Mucosa of descending colon (tissue), 3 donors: ENCODE measurements around the gene PLGRKT. TPM values are rescaled to one million over a fixed set of nuclear protein-coding genes. Genes with fewer than 3 reads are reported as not detected.
A peak's percentile ranks its signal among the peaks of the same experiment; 100 is the strongest.
"Not testable (repeated sequence)": the region's sequence is repeated elsewhere in the genome, so short reads cannot be mapped to it uniquely, and the experiment has no call there.

Source experiments
- ATAC-seq: fragments of 200-7000 bp; cut with Tn5 transposase; one replicate; pipeline ENCODE4 v1.9.1; 2020; ENCODE audit warnings: mild to moderate bottlenecking, moderate library complexity
- DNase-seq, 3 donors: peaks; one replicate each; pipeline ENCODE4 v3.0.0-alpha.2; 2020
- H3K36me3 ChIP-seq: fragments of 200-600 bp; one replicate; pipeline ENCODE4 v1.8.0; 2021; ENCODE audit warnings: low read depth, mild to moderate bottlenecking
- H3K4me1 ChIP-seq: fragments of 200-600 bp; one replicate; pipeline ENCODE4 v1.8.0; 2021; ENCODE audit warnings: low read depth, mild to moderate bottlenecking
- H3K4me3 ChIP-seq: fragments of 200-600 bp; one replicate; pipeline ENCODE4 v1.8.0; 2021; ENCODE audit warnings: mild to moderate bottlenecking
- H3K9me3 ChIP-seq: fragments of 200-600 bp; one replicate; pipeline ENCODE4 v1.8.0; 2021; ENCODE audit warnings: mild to moderate bottlenecking
- intact Hi-C, 2 donors: fragments of 100-400 bp; cut with DNase I in 1 of 2; cut with micrococcal nuclease in 1 of 2; formaldehyde crosslinking; loops; one replicate each; pipeline versions ENCODE4 v1.11.0 to v1.11.1; 2022; cut with DNase I, micrococcal nuclease
- total RNA-seq, 3 donors: library from RNA; stranded (reverse); fragmentation: NEBNext Ultra II Directional in 2 of 3; extraction: Animal tissue kit (Norgen Biotek cat#: 25700) in 2 of 3; gene quantifications; one replicate each; pipeline versions ENCODE4 v1.2.1 to v1.2.4, GENCODE V29; 2021 to 2023
- TF ChIP-seq, protein P1 (sequence below): fragments of 200-600 bp; IDR thresholded peaks from one replicate; pipeline ENCODE4 v1.8.0; 2022; ENCODE audit warnings: antibody characterized with exemption, mild to moderate bottlenecking
- donor health status: DM: no; HTN: no; CAD: no; lungs with moderate emphysema.
- donor health status: DM: no; HTN: no; CAD: no.
- donor health status: DM: no; HTN: yes; CAD: no.

Gene PLGRKT
- total RNA-seq, 3 donors from 2014 or later, result 34.0 to 67.1 (median 53.0) TPM

DNA sequence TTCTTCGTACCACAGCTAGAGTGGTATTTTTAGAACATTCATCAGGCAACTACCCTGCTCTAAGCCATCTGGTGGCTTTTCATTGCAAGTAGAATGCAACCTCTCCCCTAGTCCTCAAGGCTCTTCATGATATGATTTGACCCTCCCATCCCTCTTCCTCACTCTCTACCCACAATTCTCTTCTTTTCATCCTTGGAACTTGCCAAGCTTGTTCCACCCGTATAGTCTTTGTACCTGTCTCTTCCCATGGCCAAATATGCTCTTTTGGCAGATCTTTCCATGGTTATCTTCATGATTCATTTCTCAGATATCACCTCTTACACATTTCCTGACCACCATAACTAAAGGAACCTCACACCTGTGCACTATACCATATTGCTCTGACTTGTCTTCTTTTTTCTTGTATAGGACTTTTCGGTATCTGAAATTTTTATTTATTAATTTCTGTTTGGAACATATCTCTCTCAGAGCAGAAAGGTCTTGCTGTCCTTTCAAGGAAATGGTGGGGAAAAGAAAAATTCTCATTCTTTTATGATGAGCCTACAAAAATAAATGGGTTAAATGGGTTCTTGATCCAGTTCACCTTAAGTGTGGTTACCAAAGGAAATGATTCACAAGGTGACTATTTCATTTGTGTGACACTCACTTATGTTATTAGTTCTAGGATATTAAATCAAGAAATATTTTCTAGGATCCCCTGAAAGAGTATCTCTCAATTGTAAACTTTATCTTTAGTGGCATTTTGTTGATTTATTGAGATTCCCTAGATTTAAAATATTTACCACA lies 8.9 kb upstream of the PLGRKT start:
- no peak for ATAC-seq

DNA sequence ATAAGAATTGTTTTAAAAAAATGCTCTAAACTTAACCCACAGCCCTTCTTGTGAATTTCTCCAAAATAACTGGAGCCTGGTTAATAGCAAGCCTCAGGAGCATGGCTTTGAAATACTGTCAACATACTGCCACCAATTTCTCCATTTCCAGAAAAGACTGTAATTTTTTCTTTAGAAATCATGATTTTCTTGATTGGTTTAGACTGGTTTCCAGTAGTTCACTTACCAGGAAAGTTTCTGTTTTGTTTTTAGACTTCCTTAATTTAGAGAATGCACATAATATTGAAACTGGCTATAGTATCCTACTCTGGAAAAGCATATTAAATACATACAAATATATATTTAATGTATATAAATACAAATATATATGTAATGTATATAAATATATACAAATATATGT lies 8.2 kb upstream of the PLGRKT start:
- H3K9me3 ChIP-seq, result no peaks in the 10 kb centered on the region
- DNase-seq (no peak), ATAC-seq (no peak)
- no peak overlapping the region for H3K4me3 ChIP-seq
- intact Hi-C loops, result no loop called here
- peaks cover 5% of the 10 kb centered on the region for H3K4me1 ChIP-seq
- no peaks in the 10 kb centered on the region for H3K36me3 ChIP-seq
- TF ChIP-seq, protein P1, sequence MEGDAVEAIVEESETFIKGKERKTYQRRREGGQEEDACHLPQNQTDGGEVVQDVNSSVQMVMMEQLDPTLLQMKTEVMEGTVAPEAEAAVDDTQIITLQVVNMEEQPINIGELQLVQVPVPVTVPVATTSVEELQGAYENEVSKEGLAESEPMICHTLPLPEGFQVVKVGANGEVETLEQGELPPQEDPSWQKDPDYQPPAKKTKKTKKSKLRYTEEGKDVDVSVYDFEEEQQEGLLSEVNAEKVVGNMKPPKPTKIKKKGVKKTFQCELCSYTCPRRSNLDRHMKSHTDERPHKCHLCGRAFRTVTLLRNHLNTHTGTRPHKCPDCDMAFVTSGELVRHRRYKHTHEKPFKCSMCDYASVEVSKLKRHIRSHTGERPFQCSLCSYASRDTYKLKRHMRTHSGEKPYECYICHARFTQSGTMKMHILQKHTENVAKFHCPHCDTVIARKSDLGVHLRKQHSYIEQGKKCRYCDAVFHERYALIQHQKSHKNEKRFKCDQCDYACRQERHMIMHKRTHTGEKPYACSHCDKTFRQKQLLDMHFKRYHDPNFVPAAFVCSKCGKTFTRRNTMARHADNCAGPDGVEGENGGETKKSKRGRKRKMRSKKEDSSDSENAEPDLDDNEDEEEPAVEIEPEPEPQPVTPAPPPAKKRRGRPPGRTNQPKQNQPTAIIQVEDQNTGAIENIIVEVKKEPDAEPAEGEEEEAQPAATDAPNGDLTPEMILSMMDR, result no peak

More for the DNA sequence above, 8.9 kb upstream of the PLGRKT start:
- TF ChIP-seq, protein P1, result no peak
- H3K9me3 ChIP-seq, result no peaks in the 10 kb centered on the region
- peaks cover 9% of the 10 kb centered on the region for H3K4me1 ChIP-seq
- H3K36me3 ChIP-seq, result no peaks in the 10 kb centered on the region
- intact Hi-C loops, result no loop called here
- no peak for DNase-seq
- H3K4me3 ChIP-seq, result no peak overlapping the region

DNA sequence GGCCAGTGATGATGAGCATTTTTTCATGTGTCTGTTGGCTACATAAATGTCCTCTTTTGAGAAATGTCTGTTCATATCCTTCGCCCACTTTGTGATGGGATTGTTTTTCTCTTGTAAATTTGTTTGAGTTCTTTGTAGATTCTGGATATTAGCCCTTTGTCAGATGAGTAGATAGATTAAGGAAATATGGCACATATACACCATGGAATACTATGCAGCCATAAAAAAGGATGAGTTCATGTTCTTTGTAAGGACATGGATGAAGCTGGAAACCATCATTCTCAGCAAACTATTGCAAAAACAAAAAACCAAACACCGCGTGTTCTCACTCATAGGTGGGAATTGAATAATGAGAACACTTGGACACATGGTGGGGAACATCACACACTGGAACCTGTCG lies 7.4 kb upstream of the PLGRKT start:
- H3K36me3 ChIP-seq, intact Hi-C loops, H3K9me3 ChIP-seq, H3K4me1 ChIP-seq, DNase-seq, H3K4me3 ChIP-seq, ATAC-seq: not testable (repeated sequence)

DNA sequence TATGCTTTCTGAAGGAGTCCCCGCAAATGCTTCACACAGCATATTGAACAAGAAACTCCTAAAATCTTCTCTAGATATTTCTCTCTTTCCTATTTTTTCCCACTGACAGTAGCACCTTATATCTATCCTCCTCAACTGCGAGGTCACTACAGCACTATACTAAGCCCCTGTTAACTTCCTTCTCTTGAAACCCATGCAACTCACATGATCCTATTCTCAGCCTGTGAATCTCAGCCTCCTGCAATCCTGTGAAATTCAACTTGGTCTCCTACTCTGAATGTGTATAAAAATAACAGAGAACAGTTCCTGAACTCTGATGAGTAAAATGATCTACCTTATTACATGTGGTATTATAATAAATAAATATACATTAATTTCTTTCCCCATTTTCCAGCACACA lies 6.1 kb upstream of the PLGRKT start:
- no peaks in the 10 kb centered on the region for H3K4me1 ChIP-seq
- no peaks in the 10 kb centered on the region for H3K9me3 ChIP-seq
- intact Hi-C loops, result no loop called here
- ATAC-seq (no peak), DNase-seq (no peak)
- H3K36me3 ChIP-seq, result no peaks in the 10 kb centered on the region
- H3K4me3 ChIP-seq, result no peak overlapping the region
- TF ChIP-seq, protein P1, result no peak

DNA sequence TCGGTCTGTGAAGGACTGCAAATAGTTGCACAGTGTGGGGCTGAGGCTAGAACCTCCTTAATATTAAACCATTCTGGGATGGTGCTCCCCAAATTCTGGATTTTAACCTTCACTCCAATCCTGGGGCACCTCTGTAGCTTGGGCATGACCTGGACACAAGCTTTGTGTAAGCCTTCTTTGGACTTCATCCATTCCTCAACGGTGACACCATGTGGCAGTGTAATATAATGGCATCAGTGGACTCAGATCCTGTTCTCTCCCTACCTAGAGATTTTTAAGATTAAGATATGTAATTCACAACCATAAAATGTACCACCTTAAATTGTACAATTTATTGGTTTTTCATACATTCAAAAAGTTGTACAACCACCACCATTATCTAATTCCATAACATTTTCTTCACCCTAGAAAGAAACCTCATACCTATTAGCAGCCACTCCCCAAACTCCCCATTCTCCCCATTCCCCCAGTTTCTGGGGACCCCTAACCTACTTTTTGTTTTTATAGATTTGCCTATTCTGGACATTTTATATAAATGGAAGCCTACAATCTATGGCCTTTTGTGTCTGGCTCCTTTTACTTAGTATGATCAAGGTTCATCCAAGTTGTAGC lies 4.8 kb upstream of the PLGRKT start:
- TF ChIP-seq, protein P1, result peak; percentile 16
- DNase-seq (peak in 1 of 3 donors; percentile 39), ATAC-seq (peak; percentile 39)
- Histone ChIP-seq H3K36me3 (no peaks in the 10 kb centered on the region), H3K4me3 (no peak overlapping the region), H3K4me1 (peaks cover 4% of the 10 kb centered on the region), H3K9me3 (no peaks in the 10 kb centered on the region)
- intact Hi-C loops, result no loop called here

DNA sequence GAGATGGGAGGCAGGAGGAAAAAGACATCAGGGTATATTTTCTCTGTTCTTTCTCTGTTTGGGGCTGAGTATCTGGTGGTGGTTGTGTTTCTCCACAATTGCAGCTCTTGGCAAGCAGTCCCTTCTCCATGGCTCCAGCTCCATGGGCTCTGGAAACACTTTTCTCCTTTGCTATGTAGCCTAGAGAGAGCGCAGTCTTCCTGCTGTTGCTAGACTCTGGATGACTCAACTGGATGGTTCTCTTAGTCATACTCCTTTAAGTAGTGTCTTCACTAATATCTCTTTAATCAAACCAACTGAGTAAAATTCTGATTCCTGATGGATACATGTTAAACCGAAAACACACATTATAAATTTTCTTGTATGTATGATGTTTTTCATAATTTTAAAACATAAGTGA lies 3.3 kb upstream of the PLGRKT start:
- H3K4me1 ChIP-seq, result peaks cover 7% of the 10 kb centered on the region
- intact Hi-C loops, result no loop called here
- TF ChIP-seq, protein P1, result no peak
- no peaks in the 10 kb centered on the region for H3K36me3 ChIP-seq
- ATAC-seq (no peak), DNase-seq (no peak)
- H3K4me3 ChIP-seq, result no peak overlapping the region
- no peaks in the 10 kb centered on the region for H3K9me3 ChIP-seq
